Limb (tissue), 2 donors: ENCODE results near the gene SCGB3A1.

Experiments
- DNase-seq, 2 donors: peaks; one replicate each; pipeline ENCODE4 v3.0.0-alpha.2; 2016; ENCODE audit errors: extremely low spot score in 2 of 2

SCGB3A1 gene

GRCh38 chr5:180591311-180591887 is at the start of gene SCGB3A1:
TSS of gene SCGB3A1 (minus strand) at chr5:180591499. CDS start at chr5:180591462, 37 bp downstream.
- DNase-seq, result peak in 1 of 2 donors; percentile 40

- DNase-seq, result no peak
These were observed 49.2 kb upstream of the SCGB3A1 start for GRCh38 chr5:180640611-180640860.

GRCh38 chr5:180639741-180640610 is 48.7 kb upstream of the SCGB3A1 start:
- DNase-seq, result peak in 1 of 2 donors; percentile 26

GRCh38 chr5:180639287-180639686 is 48.0 kb upstream of the SCGB3A1 start:
- no peak for DNase-seq

GRCh38 chr5:180637962-180638680 is 46.8 kb upstream of the SCGB3A1 start:
- no peak for DNase-seq

GRCh38 chr5:180636403-180637075 is 45.2 kb upstream of the SCGB3A1 start:
- no peak for DNase-seq

- DNase-seq, result no peak
These were observed 44.7 kb upstream of the SCGB3A1 start for GRCh38 chr5:180636016-180636402.

GRCh38 chr5:180633283-180634177 is 42.2 kb upstream of the SCGB3A1 start:
- DNase-seq, result no peak

- DNase-seq, result no peak
These were observed 41.5 kb upstream of the SCGB3A1 start for GRCh38 chr5:180632768-180633167.

- DNase-seq, result peak in 1 of 2 donors; percentile 27
These were observed 40.5 kb upstream of the SCGB3A1 start for GRCh38 chr5:180631549-180632383.

GRCh38 chr5:180630426-180630825 is 39.1 kb upstream of the SCGB3A1 start:
- DNase-seq, result no peak

GRCh38 chr5:180629831-180630382 is 38.6 kb upstream of the SCGB3A1 start:
- no peak for DNase-seq

- DNase-seq, result no peak
These were observed 37.8 kb upstream of the SCGB3A1 start for GRCh38 chr5:180628827-180629750.

GRCh38 chr5:180628211-180628610 is 36.9 kb upstream of the SCGB3A1 start:
- DNase-seq, result no peak

- no peak for DNase-seq
These were observed 36.3 kb upstream of the SCGB3A1 start for GRCh38 chr5:180627386-180628120.

- no peak for DNase-seq
These were observed 35.5 kb upstream of the SCGB3A1 start for GRCh38 chr5:180626661-180627385.
